ENCODE data around the gene SLC38A11.

Gene SLC38A11

DNA sequence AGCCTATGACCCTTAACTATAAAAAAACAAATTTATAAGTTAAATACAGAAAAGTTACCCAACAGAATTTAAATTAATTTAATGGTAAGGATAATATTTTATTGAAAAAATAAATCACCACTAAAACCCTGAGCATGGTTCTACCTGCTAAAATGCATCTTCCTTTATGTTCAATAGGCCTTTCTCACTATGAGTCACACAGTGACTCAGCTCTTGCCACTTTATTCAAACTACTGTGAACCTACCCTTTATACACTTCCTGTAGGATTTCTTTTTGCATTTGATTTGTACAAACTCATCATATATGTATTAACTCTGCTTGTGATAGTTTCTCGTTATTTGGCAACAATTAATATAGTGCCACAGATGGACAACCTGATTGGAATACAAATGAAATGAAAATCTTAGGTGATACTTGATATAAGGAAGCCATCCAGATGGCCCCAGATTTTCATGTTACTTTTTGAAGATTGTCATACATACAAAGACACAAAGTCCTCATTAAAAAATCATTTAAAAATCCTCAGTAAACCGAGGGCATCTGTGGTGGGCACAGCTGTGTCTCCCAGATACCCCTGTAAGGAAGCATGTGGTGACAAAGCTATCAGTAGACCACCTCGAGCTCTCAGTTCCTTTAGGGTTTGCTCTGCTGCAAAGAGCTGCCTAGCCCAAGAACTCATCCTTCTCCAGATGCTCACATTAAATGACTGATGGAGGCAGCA is 58.5 kb downstream of the SLC38A11 start:
- no peaks in the 10 kb centered on the region for H3K36me3 Mint-ChIP-seq

DNA sequence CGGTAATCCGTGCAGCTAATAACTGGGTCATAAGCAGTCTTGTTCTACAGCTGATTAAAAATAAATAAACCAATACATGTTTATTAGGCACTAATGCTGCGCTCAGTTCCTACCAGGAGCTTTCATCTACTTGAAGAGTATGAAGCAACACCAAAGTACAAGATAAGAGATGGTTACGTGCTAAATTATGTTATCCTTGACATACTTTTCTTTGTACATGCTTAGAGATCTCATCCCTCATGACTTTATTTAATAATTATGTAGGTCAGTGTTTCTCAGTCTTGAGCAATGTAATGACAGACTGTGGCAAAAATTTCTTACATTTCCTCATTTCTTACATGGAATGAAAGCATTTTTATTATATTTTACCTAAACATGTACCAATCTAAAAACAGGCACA is 59.1 kb downstream of the SLC38A11 start:
- ATAC-seq (ENCODE audit: low read depth) (no peak), DNase-seq (ENCODE audit: low spot score in 2 of 2) (no peak)
- Mint-ChIP-seq H3K27me3 (no peaks in the 10 kb centered on the region), H3K4me3 (no peak overlapping the region), H3K4me1 (peaks cover 11% of the 10 kb centered on the region), H3K27ac (no peak overlapping the region), H3K9me3 (peaks cover 2% of the 10 kb centered on the region), H3K36me3 (no peaks in the 10 kb centered on the region)

More for the DNA sequence above, 58.5 kb downstream of the SLC38A11 start:
- peak; percentile 79 for ATAC-seq (ENCODE audit: low read depth)
- Mint-ChIP-seq H3K9me3 (peaks cover 2% of the 10 kb centered on the region), H3K27ac (no peak overlapping the region), H3K27me3 (no peaks in the 10 kb centered on the region), H3K4me1 (peaks cover 11% of the 10 kb centered on the region), H3K4me3 (no peak overlapping the region)
- no peak for DNase-seq (ENCODE audit: low spot score in 2 of 2)

DNA sequence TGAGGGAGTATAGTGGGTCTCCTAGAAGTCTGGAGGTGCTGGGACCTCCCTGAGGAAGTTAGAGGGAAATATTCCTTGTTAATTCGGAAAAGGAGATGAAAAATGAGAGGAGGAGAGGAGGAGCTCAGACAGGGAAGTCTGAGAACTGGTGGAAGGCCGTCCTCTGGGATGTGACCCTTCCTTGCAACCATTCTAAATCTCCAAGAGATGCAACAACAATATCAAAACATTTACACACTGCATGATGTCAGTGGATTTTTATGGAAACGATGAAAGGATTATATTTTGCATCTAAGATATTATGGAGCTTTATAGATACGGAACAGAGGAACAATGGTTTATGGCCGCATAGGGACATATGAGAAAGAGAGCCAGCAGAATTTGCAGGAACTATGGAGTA is 63.9 kb downstream of the SLC38A11 start:
- no peaks in the 10 kb centered on the region for H3K36me3 Mint-ChIP-seq
- H3K4me1 Mint-ChIP-seq = peaks cover 2% of the 10 kb centered on the region
- ATAC-seq (ENCODE audit: low read depth) (no peak), DNase-seq (ENCODE audit: low spot score in 2 of 2) (no peak)
- H3K9me3 Mint-ChIP-seq = no peaks in the 10 kb centered on the region
- H3K4me3 Mint-ChIP-seq = no peak overlapping the region
- H3K27me3 Mint-ChIP-seq = peaks cover 1% of the 10 kb centered on the region
- H3K27ac Mint-ChIP-seq = no peak overlapping the region

DNA sequence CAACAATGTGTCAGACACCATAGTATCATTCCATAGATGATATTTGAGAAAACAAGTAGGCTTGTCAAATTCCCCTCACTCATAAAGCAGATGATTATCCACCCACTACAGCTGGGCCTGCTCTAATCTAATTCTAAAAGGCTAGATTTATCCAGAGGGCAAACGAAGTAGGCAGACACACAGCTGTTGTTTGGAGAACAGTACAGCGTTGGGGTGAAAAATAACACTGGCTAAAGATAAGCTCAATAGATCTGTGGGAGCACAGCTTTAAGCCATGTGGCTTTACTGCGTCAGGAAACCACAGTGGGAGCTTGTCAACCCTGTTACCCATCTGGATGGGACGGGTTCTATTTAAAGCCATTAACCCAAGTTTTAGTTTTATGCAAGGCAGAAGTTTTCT is 64.8 kb downstream of the SLC38A11 start:
- no peak overlapping the region for H3K27ac Mint-ChIP-seq

DNA sequence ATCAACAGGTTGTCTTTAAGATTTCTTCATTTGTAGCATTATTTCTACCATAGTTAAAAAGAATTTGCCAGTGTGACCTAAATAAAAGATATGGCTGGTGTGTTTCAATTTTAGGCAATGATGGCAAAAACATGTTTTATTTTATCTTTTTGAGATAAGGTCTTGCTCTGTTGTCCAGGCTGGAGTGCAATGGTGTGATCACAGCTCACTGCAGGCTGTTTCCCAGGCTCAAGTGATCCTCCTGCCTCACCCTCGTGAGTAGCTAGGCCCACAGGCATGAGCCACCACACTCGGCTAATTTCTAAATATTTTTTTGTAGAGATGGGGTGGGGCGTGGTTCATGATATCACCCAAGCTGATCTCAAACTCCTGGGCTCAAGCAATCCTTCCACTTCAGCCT is 66.7 kb downstream of the SLC38A11 start:
- Mint-ChIP-seq H3K36me3 (no peaks in the 10 kb centered on the region), H3K4me3 (no peak overlapping the region), H3K4me1 (no peaks in the 10 kb centered on the region), H3K27ac (no peak overlapping the region), H3K9me3 (no peaks in the 10 kb centered on the region), H3K27me3 (peaks cover 1% of the 10 kb centered on the region)
- ATAC-seq (ENCODE audit: low read depth) (no peak), DNase-seq (ENCODE audit: low spot score in 2 of 2) (no peak)

More for the DNA sequence above, 64.8 kb downstream of the SLC38A11 start:
- Mint-ChIP-seq H3K9me3 (no peaks in the 10 kb centered on the region), H3K27me3 (peaks cover 1% of the 10 kb centered on the region), H3K36me3 (no peaks in the 10 kb centered on the region), H3K4me1 (peaks cover 2% of the 10 kb centered on the region), H3K4me3 (no peak overlapping the region)
- no peak for ATAC-seq (ENCODE audit: low read depth)
- no peak for DNase-seq (ENCODE audit: low spot score in 2 of 2)

DNA sequence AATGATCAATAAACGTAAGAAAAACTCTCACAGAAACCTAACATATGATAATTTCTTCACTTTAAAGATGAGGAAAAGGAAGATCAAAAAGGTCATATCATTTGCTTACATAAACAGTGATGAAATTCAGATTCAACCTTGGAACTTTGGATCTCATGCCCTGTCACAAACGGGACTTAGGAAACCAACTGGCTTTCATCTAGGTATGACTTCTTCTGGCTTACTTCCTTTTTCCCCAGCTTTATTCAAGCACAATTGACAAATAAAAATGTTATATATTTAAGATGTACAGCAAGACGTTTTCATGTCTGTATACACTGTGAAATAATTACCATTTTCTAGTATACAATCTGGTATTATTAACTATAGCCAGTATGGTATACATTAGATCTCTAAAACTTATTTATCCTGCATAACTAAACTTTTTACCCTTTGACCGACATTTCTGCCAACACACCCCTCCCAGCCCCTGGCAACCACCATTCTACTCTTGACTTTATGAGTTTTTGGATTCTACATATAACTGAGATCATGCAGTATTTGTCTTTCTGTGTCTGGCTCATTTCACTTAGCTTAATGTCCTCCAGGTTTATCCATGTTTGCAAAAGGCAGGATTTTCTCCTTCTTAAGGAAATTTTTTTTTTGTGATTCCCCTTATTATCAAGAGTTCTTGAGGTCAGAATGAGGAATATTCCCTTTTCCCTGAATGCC is 67.7 kb downstream of the SLC38A11 start:
- Mint-ChIP-seq H3K27me3 (peaks cover 1% of the 10 kb centered on the region), H3K4me3 (no peak overlapping the region), H3K27ac (no peak overlapping the region), H3K9me3 (no peaks in the 10 kb centered on the region), H3K36me3 (no peaks in the 10 kb centered on the region), H3K4me1 (no peaks in the 10 kb centered on the region)
- DNase-seq (ENCODE audit: low spot score in 2 of 2) = no peak
- no peak for ATAC-seq (ENCODE audit: low read depth)

DNA sequence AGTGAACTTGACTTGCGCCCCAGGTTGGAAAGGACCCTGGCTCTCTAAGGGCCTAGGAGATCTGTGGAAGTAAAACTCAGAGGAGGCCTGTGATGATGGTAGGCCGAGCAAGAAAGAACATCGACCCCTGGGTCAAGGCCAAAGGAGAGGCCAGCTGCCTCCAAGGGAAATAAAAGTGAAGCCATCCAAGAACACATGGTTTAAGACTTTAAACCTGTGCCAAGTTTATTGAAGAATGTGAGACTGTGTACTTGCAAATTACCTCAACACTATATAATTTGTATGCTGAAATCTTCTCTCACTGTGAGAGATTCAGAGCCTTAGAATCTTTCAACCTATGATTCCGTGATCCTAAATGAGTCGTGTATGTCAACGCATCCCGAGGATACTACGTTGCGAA is 73.0 kb downstream of the SLC38A11 start:
- no peak overlapping the region for H3K4me3 Mint-ChIP-seq
- no peak overlapping the region for H3K27ac Mint-ChIP-seq
- DNase-seq (ENCODE audit: low spot score in 2 of 2) = no peak
- H3K9me3 Mint-ChIP-seq = no peaks in the 10 kb centered on the region
- H3K27me3 Mint-ChIP-seq = no peaks in the 10 kb centered on the region
- H3K4me1 Mint-ChIP-seq = peaks cover 3% of the 10 kb centered on the region
- H3K36me3 Mint-ChIP-seq = no peaks in the 10 kb centered on the region
- ATAC-seq (ENCODE audit: low read depth) = no peak

DNA sequence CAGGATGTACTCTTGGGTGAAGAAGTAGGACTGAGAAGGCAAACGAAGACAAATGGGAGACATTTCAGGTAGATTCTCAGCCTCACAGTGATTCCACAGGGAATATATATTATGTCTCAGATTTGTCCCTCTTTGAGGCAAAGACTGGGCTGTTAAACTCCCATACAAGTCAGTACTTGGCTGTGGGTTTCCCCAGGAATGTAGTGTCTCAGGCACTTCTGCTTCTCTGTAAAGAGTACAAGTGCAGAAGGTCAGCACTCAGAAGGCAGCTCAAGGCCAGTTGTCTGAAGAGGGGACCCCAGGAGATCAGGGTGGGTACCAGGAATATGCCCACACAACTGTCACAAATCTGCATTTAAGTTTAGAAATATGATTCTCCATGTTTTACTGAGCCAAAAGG is 73.8 kb downstream of the SLC38A11 start:
- no peaks in the 10 kb centered on the region for H3K27me3 Mint-ChIP-seq
- H3K36me3 Mint-ChIP-seq = no peaks in the 10 kb centered on the region
- no peak overlapping the region for H3K4me3 Mint-ChIP-seq
- no peak for DNase-seq (ENCODE audit: low spot score in 2 of 2)
- H3K9me3 Mint-ChIP-seq = no peaks in the 10 kb centered on the region
- H3K4me1 Mint-ChIP-seq = peaks cover 9% of the 10 kb centered on the region
- no peak for ATAC-seq (ENCODE audit: low read depth)
- H3K27ac Mint-ChIP-seq = no peak overlapping the region

DNA sequence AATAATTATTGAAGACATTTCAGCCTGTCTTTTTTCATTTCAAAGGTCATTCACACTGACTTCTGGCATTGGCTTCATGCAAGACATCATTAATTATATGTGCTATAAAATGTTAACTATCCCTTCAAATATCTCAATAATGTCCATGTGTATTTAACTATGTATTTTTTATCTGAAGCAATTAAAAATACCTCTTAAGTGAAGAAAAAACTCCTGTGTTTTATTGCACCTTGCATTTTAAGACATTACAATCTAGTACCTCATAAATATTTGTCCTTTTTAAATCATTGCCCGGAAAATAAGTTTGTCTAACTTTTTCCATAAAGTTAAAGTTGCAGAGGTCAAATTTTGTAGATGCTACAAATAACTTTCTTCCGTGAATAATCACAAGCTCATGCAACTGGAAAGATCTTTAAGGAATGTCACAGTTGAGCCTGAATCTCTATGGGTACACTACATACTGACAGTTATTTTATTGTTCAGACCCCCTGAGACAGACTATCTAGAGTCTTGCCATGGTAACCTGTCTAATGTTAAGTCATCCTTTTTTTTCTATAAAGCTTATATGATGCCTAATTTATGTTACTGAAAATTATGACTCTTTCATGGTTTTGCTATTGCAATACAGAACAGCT is 75.3 kb downstream of the SLC38A11 start:
- no peak for DNase-seq (ENCODE audit: low spot score in 2 of 2)
- no peak for ATAC-seq (ENCODE audit: low read depth)
- no peaks in the 10 kb centered on the region for H3K27me3 Mint-ChIP-seq

DNA sequence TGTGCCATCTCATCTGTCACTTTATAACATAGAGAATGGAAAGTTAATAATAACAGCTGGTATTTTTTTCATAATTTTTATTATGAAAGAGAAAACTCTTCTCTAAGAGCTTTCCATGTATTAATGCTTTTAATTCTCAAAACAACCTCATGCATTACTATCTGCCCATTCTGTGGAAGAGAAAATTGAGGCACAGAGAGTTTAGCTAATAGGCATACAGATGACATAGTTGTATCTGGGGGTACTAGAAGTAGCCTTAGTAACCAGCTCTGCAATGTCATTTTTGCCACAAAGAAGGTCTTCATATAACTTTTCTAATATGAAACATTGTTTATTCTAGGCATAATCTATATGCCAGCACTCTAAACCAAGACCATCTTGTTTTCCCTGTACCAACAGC is 77.4 kb downstream of the SLC38A11 start:
- Mint-ChIP-seq H3K27ac (no peak overlapping the region), H3K4me3 (no peak overlapping the region), H3K36me3 (no peaks in the 10 kb centered on the region), H3K9me3 (no peaks in the 10 kb centered on the region), H3K4me1 (peaks cover 10% of the 10 kb centered on the region), H3K27me3 (no peaks in the 10 kb centered on the region)
- DNase-seq (ENCODE audit: low spot score in 2 of 2) (no peak), ATAC-seq (ENCODE audit: low read depth) (no peak)

More for the DNA sequence above, 75.3 kb downstream of the SLC38A11 start:
- Mint-ChIP-seq H3K4me1 (peaks cover 10% of the 10 kb centered on the region), H3K36me3 (no peaks in the 10 kb centered on the region), H3K27ac (no peak overlapping the region), H3K4me3 (no peak overlapping the region), H3K9me3 (no peaks in the 10 kb centered on the region)

DNA sequence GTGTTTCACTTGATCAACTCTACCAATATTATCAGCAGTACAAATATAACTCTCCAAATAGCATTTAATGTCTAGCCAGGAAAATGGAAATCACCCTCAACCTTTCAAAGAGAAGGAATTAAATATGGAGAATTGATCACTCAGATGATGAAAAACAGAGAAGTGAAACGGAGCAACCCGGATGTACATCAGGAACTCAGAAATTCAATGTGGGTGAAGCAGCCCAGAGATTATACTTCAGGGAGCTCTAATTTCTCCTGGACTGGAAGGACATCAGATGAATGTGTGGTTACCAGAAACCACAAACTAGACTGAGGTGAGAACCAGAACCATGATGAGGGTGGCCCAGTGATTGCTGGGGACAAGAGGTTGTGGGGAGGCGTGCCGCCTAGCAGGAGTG is 78.2 kb downstream of the SLC38A11 start:
- DNase-seq (ENCODE audit: low spot score in 2 of 2) = peak in 1 of 2 donors; percentile 7
- no peaks in the 10 kb centered on the region for H3K9me3 Mint-ChIP-seq
- H3K36me3 Mint-ChIP-seq = no peaks in the 10 kb centered on the region
- H3K4me3 Mint-ChIP-seq = peak overlapping the region; percentile 8
- peak; percentile 84 for ATAC-seq (ENCODE audit: low read depth)
- no peaks in the 10 kb centered on the region for H3K27me3 Mint-ChIP-seq
- H3K27ac Mint-ChIP-seq = peak overlapping the region; percentile 26
- H3K4me1 Mint-ChIP-seq = peaks cover 10% of the 10 kb centered on the region

DNA sequence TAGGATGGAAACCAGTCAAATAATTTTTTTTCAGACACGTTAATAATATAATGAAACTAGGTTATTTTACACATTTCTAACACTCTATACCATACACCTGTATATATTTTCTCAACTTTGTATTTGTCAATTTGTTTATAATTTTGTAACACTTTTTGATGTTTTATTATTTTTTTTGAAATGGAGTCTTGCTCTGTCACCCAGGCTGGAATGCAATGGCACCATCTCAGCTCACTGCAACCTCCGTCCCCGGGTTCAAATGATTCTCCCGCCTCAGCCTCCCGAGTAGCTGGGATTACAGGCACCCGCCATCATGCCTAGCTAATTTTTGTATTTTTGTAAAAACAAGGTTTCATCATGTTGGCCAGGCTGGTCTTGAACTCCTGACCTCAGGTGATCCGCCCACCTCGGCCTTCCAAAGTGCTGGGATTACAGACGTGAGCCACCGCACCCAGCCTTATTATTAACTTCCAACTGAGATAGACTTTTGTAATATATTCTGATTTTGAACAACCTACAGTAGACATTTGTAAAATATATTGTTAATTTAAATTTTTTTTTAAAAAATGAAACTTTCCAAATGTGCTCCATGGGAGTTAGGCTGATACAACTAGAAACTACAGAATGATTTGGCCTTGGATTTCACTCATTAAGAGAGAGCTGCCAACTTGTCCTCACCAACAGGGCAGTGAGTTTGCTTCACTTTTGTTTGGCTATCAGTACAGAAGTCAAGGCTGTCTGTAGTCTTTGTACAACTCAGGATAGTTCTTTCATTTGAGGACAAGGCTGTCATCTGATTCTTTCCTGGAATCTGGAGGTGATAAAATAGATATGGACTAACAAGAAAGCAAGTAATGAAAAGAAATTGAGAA is 79.8 kb downstream of the SLC38A11 start:
- H3K4me1 Mint-ChIP-seq = peaks cover 10% of the 10 kb centered on the region
- no peaks in the 10 kb centered on the region for H3K27me3 Mint-ChIP-seq
- ATAC-seq (ENCODE audit: low read depth) (no peak), DNase-seq (ENCODE audit: low spot score in 2 of 2) (no peak)
- no peak overlapping the region for H3K4me3 Mint-ChIP-seq
- no peaks in the 10 kb centered on the region for H3K9me3 Mint-ChIP-seq
- no peaks in the 10 kb centered on the region for H3K36me3 Mint-ChIP-seq
- H3K27ac Mint-ChIP-seq = no peak overlapping the region

DNA sequence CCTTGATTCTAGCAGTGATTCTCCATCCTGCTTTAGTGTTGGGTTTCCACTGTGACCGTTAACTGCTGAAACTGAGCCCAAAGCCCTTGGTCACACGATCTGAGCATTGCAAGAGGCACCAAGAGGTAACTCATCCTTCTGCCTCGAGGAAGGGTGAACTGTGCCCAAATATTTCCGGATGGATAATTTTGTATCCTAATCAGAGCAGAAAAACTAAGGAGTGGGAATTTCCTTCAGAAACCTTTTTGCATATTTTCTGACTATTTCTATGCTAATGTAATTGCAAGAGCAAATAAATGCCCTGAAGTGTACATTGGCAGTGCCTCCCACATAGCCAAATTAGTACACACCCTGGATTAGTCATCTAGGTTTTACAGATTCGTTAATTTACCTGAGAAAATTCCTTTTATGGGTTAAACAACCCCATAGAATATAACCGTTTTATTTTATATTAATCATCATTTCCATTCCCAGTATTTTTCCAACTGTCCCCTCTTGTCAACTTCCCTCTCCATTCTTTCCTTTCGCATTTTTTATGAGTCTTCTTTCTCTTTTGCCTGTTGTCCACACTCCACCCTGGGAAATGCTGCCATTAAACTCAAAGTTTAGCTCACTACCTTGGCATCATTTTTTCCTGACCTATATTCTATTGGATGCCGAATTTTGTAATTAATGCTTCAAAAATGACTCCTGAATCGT is 82.0 kb downstream of the SLC38A11 start:
- no peak overlapping the region for H3K4me3 Mint-ChIP-seq
- DNase-seq (ENCODE audit: low spot score in 2 of 2) = no peak
- H3K27me3 Mint-ChIP-seq = no peaks in the 10 kb centered on the region
- H3K36me3 Mint-ChIP-seq = no peaks in the 10 kb centered on the region
- peaks cover 18% of the 10 kb centered on the region for H3K4me1 Mint-ChIP-seq
- no peak for ATAC-seq (ENCODE audit: low read depth)
- no peaks in the 10 kb centered on the region for H3K9me3 Mint-ChIP-seq
- no peak overlapping the region for H3K27ac Mint-ChIP-seq
